ENCODE measurements around the gene CYB5RL. TPM values are rescaled to one million over a fixed set of nuclear protein-coding genes. Genes with fewer than 3 reads are reported as not detected.

CYB5RL gene
- total and polyA plus RNA-seq, 2 of the 8 experiments (the other 6 are each of a cell fraction or from before 2014, with no cell fraction given) = 13.2 to 14.1 TPM

- Histone ChIP-seq H3K4ac (replicated peaks; ENCODE audit: insufficient read length, low read depth, low read length) (no peak overlapping the region), H4K20me1 (replicated peaks in 1 of 2; ENCODE audit: control insufficient read depth in 1 of 2, insufficient read depth in 2 of 2, low read length in 2 of 2) (peaks cover 0 to 3% of the 10 kb centered on the region in 2 experiments), H3K4me3 (ENCODE audit: extremely low read depth in 1 of 4, insufficient read depth in 2 of 4, low read depth in 3 of 4, low read length in 4 of 4) (no peak overlapping the region), H3K27me3 (replicated peaks in 1 of 4; ENCODE audit: control insufficient read depth in 3 of 4, extremely low read depth in 1 of 4, insufficient read depth in 3 of 4, low read length in 3 of 4) (no peaks in the 10 kb centered on the region), H3K23ac (ENCODE audit: insufficient read length) (no peak overlapping the region), H3K36me3 (ENCODE audit: control insufficient read depth in 2 of 4, insufficient read depth in 4 of 4, low read length in 3 of 4) (peaks cover 5 to 56% (median 34%) of the 10 kb centered on the region in 4 experiments; a peak in 7 of 8 replicates), H2AFZ (ENCODE audit: low read length) (no peak overlapping the region), H2BK20ac (ENCODE audit: low read length) (no peak overlapping the region), H2BK120ac (replicated peaks; ENCODE audit: low read depth, low read length) (no peak overlapping the region), H3K9ac (replicated peaks in 1 of 4; ENCODE audit: extremely low read depth in 1 of 4, low read depth in 3 of 4, low read length in 3 of 4) (no peak overlapping the region), H3K4me1 (replicated peaks in 1 of 4; ENCODE audit: control insufficient read depth in 3 of 4, insufficient read depth in 4 of 4, low read length in 3 of 4) (no peaks in the 10 kb centered on the region), H2BK15ac (ENCODE audit: low read length) (no peak overlapping the region), H4K8ac (ENCODE audit: extremely low read depth, insufficient read depth, low read length) (no peak overlapping the region), H2BK12ac (ENCODE audit: low read depth, low read length) (no peak overlapping the region), H3K4me2 (ENCODE audit: insufficient read depth in 1 of 2, low read depth in 2 of 2, low read length in 2 of 2) (no peak overlapping the region), H2AK5ac (ENCODE audit: low read depth, low read length) (no peak overlapping the region), H4K91ac (replicated peaks; ENCODE audit: insufficient read length, low read length) (no peak overlapping the region), H3K27ac (ENCODE audit: low read depth, low read length) (no peak overlapping the region), H3K14ac (ENCODE audit: insufficient read length) (no peak overlapping the region), H3K79me1 (ENCODE audit: low read depth, low read length) (no peaks in the 10 kb centered on the region; the same call in 1 of the 2 replicates), H3K79me2 (ENCODE audit: control insufficient read depth in 1 of 2, insufficient read depth in 2 of 2, low read length in 2 of 2) (no peaks in the 10 kb centered on the region), H2BK5ac (ENCODE audit: low read depth, low read length) (no peak overlapping the region), H3K56ac (replicated peaks; ENCODE audit: insufficient read length, low read depth, low read length) (no peak overlapping the region), H3K23me2 (ENCODE audit: low read depth, low read length) (no peaks in the 10 kb centered on the region), H4K5ac (ENCODE audit: insufficient read length, low read depth, low read length) (no peak overlapping the region), H3K18ac (ENCODE audit: extremely low read depth, low read length) (no peak overlapping the region), H3K9me3 (ENCODE audit: insufficient read depth in 2 of 2, low read depth in 1 of 2, low read length in 1 of 2) (no peaks in the 10 kb centered on the region; a peak in 1 of 4 replicates)
- ChIA-PET POLR2A (ENCODE audit: partially characterized antibody) (no interaction called here), CTCF (ENCODE audit: partially characterized antibody) (interaction anchor here (0.6 to 1.3 kb wide), 5 partner anchors 11 to 248 kb away, joined by 3 to 4 read pairs (median 4); no protein-coding TSS in a partner anchor)
- FAIRE-seq (no peak), DNase-seq (ENCODE audit: low read depth in 1 of 2, low spot score in 2 of 2) (no peak)
- 94% methylated on average over 5 of the region's 5 CpGs; no CpG with 5 or more reads in 1 of the 2 experiments for WGBS, 2 experiments (ENCODE audit: extremely low coverage in 1 of 2, insufficient coverage in 1 of 2, insufficient read length in 1 of 2, insufficient replicate concordance in 2 of 2, low coverage in 1 of 2, low lambda C conversion rate in 2 of 2, missing lambda C conversion rate in 1 of 2)
- TF ChIP-seq CEBPB (IDR thresholded peaks at IDR 0.05; ENCODE audit: low read depth, low read length) (no peak), BRCA1 (IDR thresholded peaks at IDR 0.05; ENCODE audit: low read depth, low read length) (no peak), SIX5 (IDR thresholded peaks at IDR 0.05; ENCODE audit: low read depth, low read length) (no peak), ASH2L (IDR thresholded peaks at IDR 0.05; ENCODE audit: low read length) (no peak), EZH2 (IDR thresholded peaks at IDR 0.05; ENCODE audit: low read depth, low read length, severe bottlenecking) (no peak), PHF8 (conservative IDR thresholded peaks at IDR 0.05; ENCODE audit: low read depth, low read length) (no peak), MAFK (IDR thresholded peaks at IDR 0.05; ENCODE audit: low read depth, low read length) (no peak), ATF3 (IDR thresholded peaks at IDR 0.05; ENCODE audit: insufficient read depth, low read depth, low read length) (no peak), CREB1 (IDR thresholded peaks at IDR 0.05) (no peak), JUN (IDR thresholded peaks at IDR 0.05; ENCODE audit: low read depth, low read length) (no peak), SP4 (IDR thresholded peaks at IDR 0.05; ENCODE audit: low read length) (no peak), CBX8 (IDR thresholded peaks at IDR 0.05; ENCODE audit: borderline replicate concordance, low read depth, low read length) (no peak), JUND (IDR thresholded peaks at IDR 0.05; ENCODE audit: low read length) (no peak), CHD2 (IDR thresholded peaks at IDR 0.05; ENCODE audit: low read length) (no peak), BACH1 (IDR thresholded peaks at IDR 0.05; ENCODE audit: low read length) (no peak), SP2 (IDR thresholded peaks at IDR 0.05; ENCODE audit: low read length) (no peak)
Measured at GRCh38 chr1:54239035-54239383, 39.2 kb upstream of the CYB5RL start.

All from H1 (cell line).